22Rv1 (cell line): ENCODE data around the gene EPB41.

Source experiments
- H3K27ac ChIP-seq: fragments of 450-650 bp; 2 replicates; pipeline ENCODE4 v1.5.1; 2017
- CTCF ChIP-seq: fragments of 450-650 bp; IDR thresholded peaks from 2 replicates; pipeline ENCODE4 v1.5.1; 2017; ENCODE audit warnings: mild to moderate bottlenecking
- ZFX ChIP-seq: fragments of 450-650 bp; IDR thresholded peaks from 2 replicates; pipeline ENCODE4 v1.6.1; 2017; ENCODE audit warnings: antibody characterized with exemption, borderline replicate concordance

Gene EPB41

GRCh38 chr1:28900562-28900961 is 13.8 kb upstream of the EPB41 start:
- no peak for TF ChIP-seq CTCF
- no peak overlapping the region for H3K27ac ChIP-seq

DNA sequence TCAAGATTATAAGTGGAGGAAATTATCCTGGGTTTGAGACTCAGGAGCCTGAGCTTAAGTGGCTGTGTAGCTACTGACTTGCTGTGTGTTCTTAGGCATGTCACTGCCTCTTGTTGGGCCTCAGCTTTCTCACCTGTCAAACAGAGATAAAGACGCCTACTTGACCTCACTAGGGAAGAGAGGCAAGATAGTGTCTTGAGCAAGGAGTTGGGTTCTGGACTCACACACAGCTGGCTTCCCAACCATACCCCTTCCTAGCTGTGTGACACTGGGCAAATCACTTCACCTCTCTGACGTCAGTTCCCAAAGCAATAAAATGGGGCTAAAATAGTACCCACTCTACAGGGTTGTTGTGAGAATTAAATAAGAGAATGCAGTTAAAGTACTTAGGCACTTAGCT is 11.6 kb upstream of the EPB41 start:
- TF ChIP-seq CTCF (no peak), ZFX (no peak)
- H3K27ac ChIP-seq, result no peak overlapping the region

DNA sequence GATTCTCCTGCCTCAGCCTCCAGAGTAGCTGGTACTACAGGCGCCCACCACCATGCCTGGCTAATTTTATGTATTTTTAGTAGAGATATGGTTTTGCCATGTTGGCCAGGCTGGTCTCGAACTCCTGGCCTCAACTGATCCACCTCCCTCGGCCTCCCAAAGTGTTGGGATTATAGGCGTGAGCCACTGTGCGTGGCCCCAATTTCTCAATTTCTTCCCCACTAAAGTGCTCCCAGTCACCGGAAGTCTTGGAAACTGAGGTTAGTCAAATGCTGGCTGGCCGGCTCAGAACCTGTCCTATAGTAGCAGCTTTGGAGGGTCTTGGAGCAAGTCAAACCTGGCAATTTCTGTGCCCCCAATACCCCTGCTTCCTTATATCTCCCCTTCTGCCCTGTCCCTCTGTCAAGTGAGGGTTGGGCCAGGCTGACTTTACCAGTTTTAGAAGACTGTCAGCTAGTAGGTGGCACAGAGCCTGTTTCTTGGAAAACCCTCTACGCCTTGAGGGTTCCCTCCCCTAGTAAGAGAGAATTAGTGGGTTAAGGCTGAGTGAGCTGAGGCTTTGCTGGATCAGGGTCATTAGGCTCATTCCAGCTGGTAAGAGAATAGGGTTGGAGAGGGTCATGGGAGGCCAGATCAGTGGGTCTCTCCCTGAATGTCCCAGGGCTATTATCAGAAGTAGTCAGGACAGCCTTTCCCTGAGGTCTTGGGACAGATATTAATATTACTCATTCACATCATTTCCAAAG is 8.3 kb upstream of the EPB41 start:
- no peak overlapping the region for H3K27ac ChIP-seq
- TF ChIP-seq ZFX (no peak), CTCF (no peak)

DNA sequence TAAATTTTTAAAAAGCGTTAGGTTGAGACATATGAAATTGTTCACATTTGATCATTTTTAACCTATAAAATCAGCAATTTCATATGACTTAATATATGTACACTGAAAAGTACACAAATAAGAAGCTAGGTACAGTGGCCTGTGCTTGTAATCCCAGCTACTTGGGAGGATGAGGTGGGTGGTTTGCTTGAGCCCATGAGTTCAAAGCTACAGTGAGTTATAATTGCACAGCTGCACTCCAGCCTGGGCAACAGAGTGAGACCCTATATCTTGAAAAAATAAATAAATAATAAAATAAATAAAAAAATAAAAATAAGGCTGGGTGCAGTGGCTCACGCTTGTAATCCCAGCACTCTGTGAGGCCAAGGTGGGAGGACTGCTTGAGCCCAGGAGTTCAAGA is 5.2 kb upstream of the EPB41 start:
- no peak for TF ChIP-seq CTCF
- no peak for TF ChIP-seq ZFX

DNA sequence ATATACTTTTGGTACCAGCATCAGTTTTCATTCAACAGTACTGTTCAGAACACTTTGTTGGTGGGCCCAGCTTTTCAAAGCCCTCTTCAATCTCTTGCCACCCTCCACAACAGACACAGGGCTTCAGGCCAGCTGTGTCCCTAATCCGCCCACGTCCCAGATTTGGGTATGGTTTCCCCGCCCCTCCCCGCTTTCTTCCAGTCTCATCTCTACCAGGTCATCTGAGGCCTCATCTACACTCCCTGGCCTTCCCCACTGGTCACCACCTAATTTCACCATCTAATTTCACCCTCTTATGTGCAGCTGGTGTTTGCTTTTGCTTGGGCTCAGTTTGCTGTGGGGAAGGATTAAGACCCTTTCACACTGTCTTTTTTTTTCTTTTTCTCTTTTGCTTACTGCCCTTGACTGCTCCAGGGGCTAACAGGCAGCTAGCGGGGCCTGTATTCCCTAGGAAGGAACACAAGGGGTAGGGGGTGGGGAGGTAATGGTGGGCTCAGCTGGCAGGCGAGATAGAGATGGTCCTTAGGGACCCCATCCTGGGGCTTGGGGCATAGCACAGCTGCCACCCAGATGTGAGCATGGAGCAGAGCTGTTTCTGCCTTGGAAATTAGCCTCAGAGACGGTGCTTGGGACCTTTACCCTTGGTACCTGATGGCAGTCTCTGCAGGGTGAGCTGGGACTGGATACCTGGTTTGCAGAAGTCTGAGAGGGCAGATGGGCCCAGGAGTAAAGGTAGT is 3.8 kb upstream of the EPB41 start:
- no peak for TF ChIP-seq CTCF
- TF ChIP-seq ZFX, result no peak
- H3K27ac ChIP-seq, result no peak overlapping the region

More for the DNA sequence above, 5.2 kb upstream of the EPB41 start:
- H3K27ac ChIP-seq, result no peak overlapping the region

DNA sequence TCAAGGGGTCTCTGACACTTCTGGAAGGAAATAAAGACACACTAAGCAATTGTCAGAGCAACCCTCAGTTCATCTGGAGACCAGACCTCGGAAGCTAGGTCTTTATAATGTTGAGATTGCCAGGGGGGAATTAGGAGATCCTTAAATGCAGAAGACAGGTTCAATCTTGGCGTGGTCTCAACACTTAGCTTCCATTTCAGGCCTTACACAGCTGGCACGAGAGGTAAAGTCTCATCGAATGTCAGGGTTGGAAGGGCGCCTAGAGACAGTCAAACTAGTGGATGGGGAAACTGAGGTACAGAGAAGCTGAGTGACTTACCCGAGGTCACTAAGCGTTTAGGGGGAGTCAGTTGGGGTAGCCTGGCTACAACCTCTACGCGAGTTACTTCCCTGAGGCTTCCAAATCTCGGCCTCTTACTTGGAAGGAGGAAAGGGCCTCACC is 562 bp upstream of the EPB41 start:
- TF ChIP-seq CTCF (no peak), ZFX (no peak)
- peak overlapping the region; percentile 70 for H3K27ac ChIP-seq
